Measurements from ENCODE around the gene PPFIA2. TPM values are rescaled to one million over a fixed set of nuclear protein-coding genes. Genes with fewer than 3 reads are reported as not detected.

The PPFIA2 gene
- total RNA-seq, 4 donors from 2014 or later = 1.5 to 4.3 (median 2.5) TPM

DNA sequence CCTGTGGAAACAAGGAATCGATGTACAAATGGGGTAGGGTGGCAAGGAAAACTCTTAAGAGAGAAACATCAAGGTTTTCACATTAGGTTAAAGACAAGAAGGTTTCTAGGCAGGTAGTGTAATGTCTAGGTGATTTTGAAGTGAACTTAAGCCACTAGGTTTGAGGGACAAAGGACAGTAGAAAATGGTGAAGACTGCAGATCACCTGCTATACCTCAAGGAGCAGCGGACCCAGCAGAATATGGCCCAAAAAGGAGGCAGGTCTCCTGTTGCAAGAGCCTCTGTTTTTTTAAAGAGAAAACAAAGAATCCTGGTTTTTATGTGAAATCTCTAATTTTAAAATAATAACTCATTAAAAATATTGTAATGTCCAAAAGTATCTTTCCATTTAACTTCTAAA is 503.2 kb downstream of the PPFIA2 start:
- TF ChIP-seq, protein P1, sequence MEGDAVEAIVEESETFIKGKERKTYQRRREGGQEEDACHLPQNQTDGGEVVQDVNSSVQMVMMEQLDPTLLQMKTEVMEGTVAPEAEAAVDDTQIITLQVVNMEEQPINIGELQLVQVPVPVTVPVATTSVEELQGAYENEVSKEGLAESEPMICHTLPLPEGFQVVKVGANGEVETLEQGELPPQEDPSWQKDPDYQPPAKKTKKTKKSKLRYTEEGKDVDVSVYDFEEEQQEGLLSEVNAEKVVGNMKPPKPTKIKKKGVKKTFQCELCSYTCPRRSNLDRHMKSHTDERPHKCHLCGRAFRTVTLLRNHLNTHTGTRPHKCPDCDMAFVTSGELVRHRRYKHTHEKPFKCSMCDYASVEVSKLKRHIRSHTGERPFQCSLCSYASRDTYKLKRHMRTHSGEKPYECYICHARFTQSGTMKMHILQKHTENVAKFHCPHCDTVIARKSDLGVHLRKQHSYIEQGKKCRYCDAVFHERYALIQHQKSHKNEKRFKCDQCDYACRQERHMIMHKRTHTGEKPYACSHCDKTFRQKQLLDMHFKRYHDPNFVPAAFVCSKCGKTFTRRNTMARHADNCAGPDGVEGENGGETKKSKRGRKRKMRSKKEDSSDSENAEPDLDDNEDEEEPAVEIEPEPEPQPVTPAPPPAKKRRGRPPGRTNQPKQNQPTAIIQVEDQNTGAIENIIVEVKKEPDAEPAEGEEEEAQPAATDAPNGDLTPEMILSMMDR (IDR thresholded peaks at IDR 0.05; ENCODE audit: low read depth) = no peak

DNA sequence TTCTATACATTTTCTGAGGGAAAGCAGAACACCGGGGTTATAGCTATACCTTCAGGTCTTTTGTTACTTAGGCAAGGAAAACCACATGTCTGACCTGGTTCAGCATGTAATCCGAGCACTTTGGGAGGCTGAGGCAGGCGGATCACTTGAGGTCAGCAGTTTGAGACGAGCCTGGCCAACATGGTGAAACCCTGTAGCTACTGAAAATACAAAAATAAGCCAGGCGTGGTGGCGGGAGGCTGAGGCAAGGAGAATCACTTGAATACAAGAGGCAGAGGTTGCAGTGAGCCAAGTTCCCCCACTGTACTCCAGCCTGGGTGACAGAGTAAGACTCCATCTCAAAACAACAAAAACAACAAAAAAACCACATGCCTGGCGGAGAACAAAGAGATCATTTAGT is 503.7 kb downstream of the PPFIA2 start:
- TF ChIP-seq, protein P1 (IDR thresholded peaks at IDR 0.05; ENCODE audit: low read depth) = no peak

DNA sequence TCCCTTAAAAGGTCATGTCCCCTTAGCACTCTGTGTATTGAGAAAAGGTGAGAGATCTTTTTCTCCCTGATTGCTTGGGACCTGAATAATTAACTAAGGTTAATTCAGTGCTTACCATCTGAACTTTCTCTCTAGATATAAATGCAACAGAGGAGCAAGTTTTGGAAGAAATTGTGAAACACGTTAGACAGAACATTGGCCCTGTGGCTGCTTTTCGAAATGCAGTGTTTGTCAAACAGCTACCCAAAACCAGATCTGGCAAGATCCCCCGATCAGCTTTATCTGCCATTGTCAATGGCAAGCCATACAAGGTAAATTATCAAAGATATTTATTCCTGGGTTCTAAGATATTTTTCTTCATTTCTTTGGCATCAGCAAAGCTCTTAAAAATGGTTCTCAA is 505.8 kb downstream of the PPFIA2 start:
- TF ChIP-seq, protein P1 (IDR thresholded peaks at IDR 0.05; ENCODE audit: low read depth) = no peak

DNA sequence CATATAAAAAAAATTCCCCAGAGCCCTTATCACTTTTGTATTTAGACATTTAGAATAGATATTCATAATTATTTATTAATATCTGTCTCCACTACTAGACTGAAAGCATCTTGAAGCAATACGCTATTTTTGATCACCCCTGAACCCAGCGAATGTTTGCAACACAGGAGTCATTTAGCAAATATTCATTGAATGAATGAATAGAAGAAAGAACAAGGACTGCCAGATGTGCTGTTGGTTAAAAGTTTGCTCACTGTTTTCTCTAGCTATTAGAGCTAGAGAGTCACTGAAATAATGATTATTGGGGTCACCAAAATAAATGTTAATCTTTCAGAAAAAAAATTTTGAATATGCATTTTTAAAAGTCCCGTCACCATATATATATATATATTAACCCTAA is 506.9 kb downstream of the PPFIA2 start:
- TF ChIP-seq, protein P1 (IDR thresholded peaks at IDR 0.05; ENCODE audit: low read depth) = no peak

DNA sequence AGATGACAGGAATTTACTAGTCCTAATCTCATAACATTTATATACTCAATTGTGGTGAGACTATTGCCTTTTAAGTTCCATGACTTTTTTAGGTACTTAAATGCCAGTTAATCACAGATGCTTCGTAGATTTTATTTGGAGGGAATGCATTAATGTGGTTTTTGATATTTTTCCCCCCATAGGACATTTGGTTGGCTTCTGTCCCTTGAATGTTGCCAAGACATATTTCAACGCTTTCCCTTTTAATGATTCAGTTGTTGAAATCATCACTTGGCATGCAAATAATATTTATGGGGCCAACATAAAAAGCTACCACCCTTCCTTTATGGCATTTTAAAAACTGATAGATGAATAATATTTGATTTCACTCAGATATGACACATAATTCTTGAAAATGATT is 509.2 kb downstream of the PPFIA2 start:
- TF ChIP-seq, protein P1 (IDR thresholded peaks at IDR 0.05; ENCODE audit: low read depth) = no peak

DNA sequence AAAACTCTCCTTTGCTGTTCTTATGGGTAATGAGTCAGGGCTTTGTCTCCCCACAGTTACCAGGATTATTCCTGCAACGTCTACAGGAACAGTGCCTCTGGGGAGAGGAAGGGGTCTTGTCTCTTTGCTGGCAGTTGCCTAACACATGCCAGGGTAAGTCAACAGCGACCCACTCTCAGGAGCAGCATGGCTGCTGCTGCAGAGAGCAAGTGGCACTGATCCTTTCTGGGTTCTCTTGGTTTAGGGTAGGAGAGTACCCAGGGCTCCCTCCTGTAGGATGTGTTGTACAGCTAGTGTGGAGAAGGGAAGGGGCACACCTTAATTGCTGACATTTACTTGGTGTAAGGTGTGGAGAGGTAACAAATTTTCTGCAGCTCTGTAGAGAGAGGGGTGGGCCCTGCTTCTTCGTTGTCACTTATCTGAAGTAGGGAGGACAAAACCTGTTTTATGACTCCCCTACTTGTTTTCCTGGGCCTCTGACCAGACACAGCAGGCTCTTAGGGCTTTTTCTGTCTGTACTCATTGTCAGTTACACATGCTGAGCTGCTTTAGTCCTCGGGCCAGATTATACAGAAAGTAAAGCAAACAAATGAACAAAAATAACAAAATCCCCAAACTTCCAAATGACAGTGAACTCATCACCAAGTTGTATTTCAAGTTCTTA is 513.1 kb downstream of the PPFIA2 start:
- TF ChIP-seq, protein P1 (IDR thresholded peaks at IDR 0.05; ENCODE audit: low read depth) = no peak

DNA sequence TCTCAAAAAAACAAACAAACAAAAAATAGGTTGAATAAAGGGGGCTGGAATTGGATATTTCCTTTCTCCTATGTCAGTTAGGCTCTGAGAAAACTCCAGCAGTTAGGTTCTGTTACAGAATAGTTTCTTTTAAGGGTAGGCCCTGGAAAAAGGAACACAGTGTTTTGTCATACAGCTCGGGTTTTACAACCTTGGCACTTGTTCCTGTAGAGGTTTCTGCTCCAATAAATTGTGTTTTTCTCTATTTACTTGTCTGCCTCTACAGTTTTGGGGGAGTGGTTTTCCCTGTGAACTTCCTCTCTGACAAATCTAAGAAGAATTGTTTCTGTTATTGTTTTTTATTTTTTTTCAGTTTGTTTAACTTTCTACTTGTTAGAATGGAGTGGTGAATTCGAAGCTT is 513.7 kb downstream of the PPFIA2 start:
- TF ChIP-seq, protein P1 (IDR thresholded peaks at IDR 0.05; ENCODE audit: low read depth) = no peak

Data from subcutaneous adipose tissue (tissue), 4 donors.